ENCODE results near the gene RAB20. TPM values are rescaled to one million over a fixed set of nuclear protein-coding genes. Genes with fewer than 3 reads are reported as not detected.
"Not testable (repeated sequence)": the region's sequence is repeated elsewhere in the genome, so short reads cannot be mapped to it uniquely, and the experiment has no call there.

Gene RAB20
- total RNA-seq, 2 donors from 2014 or later = 2.4 to 3.7 TPM

GRCh38 chr13:110495881-110496280 is 65.6 kb downstream of the RAB20 start:
- no peak overlapping the region for H3K4me3 Mint-ChIP-seq
- no peaks in the 10 kb centered on the region for H3K9me3 Mint-ChIP-seq
- no peaks in the 10 kb centered on the region for H3K36me3 Mint-ChIP-seq (ENCODE audit: low read depth)
- H3K4me1 Mint-ChIP-seq = no peaks in the 10 kb centered on the region
- ATAC-seq (replicated peaks) = no peak
- H3K27ac Mint-ChIP-seq = no peak overlapping the region
- H3K27me3 Mint-ChIP-seq = peaks cover 3% of the 10 kb centered on the region

- no peaks in the 10 kb centered on the region for H3K4me1 Mint-ChIP-seq
- H3K9me3 Mint-ChIP-seq = no peaks in the 10 kb centered on the region
- no peak overlapping the region for H3K4me3 Mint-ChIP-seq
- peaks cover 3% of the 10 kb centered on the region for H3K27me3 Mint-ChIP-seq
- H3K36me3 Mint-ChIP-seq (ENCODE audit: low read depth) = no peaks in the 10 kb centered on the region
- no peak overlapping the region for H3K27ac Mint-ChIP-seq
- ATAC-seq (replicated peaks) = no peak
These were observed 66.1 kb downstream of the RAB20 start for GRCh38 chr13:110495376-110495775.

- H3K27me3 Mint-ChIP-seq = no peaks in the 10 kb centered on the region
- ATAC-seq (replicated peaks) = no peak
- no peaks in the 10 kb centered on the region for H3K9me3 Mint-ChIP-seq
- no peaks in the 10 kb centered on the region for H3K4me1 Mint-ChIP-seq
- H3K27ac Mint-ChIP-seq = no peak overlapping the region
- H3K36me3 Mint-ChIP-seq (ENCODE audit: low read depth) = no peaks in the 10 kb centered on the region
- H3K4me3 Mint-ChIP-seq = no peak overlapping the region
These were observed 67.9 kb downstream of the RAB20 start for GRCh38 chr13:110493613-110494012.

- Mint-ChIP-seq H3K27ac (no peak overlapping the region), H3K36me3 (ENCODE audit: low read depth) (no peaks in the 10 kb centered on the region), H3K4me3 (no peak overlapping the region), H3K9me3 (no peaks in the 10 kb centered on the region), H3K4me1 (no peaks in the 10 kb centered on the region), H3K27me3 (no peaks in the 10 kb centered on the region)
- no peak for ATAC-seq (replicated peaks)
These were observed 68.6 kb downstream of the RAB20 start for GRCh38 chr13:110492679-110493593.

- ATAC-seq (replicated peaks) = no peak
- no peaks in the 10 kb centered on the region for H3K9me3 Mint-ChIP-seq
- H3K36me3 Mint-ChIP-seq (ENCODE audit: low read depth) = no peaks in the 10 kb centered on the region
- H3K27ac Mint-ChIP-seq = no peak overlapping the region
- no peaks in the 10 kb centered on the region for H3K4me1 Mint-ChIP-seq
- H3K27me3 Mint-ChIP-seq = no peaks in the 10 kb centered on the region
- no peak overlapping the region for H3K4me3 Mint-ChIP-seq
These were observed 69.4 kb downstream of the RAB20 start for GRCh38 chr13:110491869-110492678.

- ATAC-seq (replicated peaks) = no peak
- no peak overlapping the region for H3K4me3 Mint-ChIP-seq
- no peak overlapping the region for H3K27ac Mint-ChIP-seq
- no peaks in the 10 kb centered on the region for H3K27me3 Mint-ChIP-seq
- no peaks in the 10 kb centered on the region for H3K9me3 Mint-ChIP-seq
- no peaks in the 10 kb centered on the region for H3K36me3 Mint-ChIP-seq (ENCODE audit: low read depth)
- no peaks in the 10 kb centered on the region for H3K4me1 Mint-ChIP-seq
These were observed 71.3 kb downstream of the RAB20 start for GRCh38 chr13:110490009-110490770.

- not testable (repeated sequence) for H3K4me3 Mint-ChIP-seq; H3K27me3 Mint-ChIP-seq; H3K9me3 Mint-ChIP-seq; H3K27ac Mint-ChIP-seq; H3K4me1 Mint-ChIP-seq; H3K36me3 Mint-ChIP-seq (ENCODE audit: low read depth); ATAC-seq (replicated peaks)
These were observed 74.6 kb downstream of the RAB20 start for GRCh38 chr13:110486880-110487279.

- H3K4me1 Mint-ChIP-seq = no peaks in the 10 kb centered on the region
- ATAC-seq (replicated peaks) = no peak
- no peaks in the 10 kb centered on the region for H3K36me3 Mint-ChIP-seq (ENCODE audit: low read depth)
- H3K9me3 Mint-ChIP-seq = no peaks in the 10 kb centered on the region
- peaks cover 7% of the 10 kb centered on the region for H3K27me3 Mint-ChIP-seq
- H3K27ac Mint-ChIP-seq = no peak overlapping the region
- H3K4me3 Mint-ChIP-seq = no peak overlapping the region
These were observed 75.3 kb downstream of the RAB20 start for GRCh38 chr13:110486061-110486715.

GRCh38 chr13:110485604-110486003 is 75.9 kb downstream of the RAB20 start:
- Mint-ChIP-seq H3K36me3 (ENCODE audit: low read depth) (no peaks in the 10 kb centered on the region), H3K27ac (no peak overlapping the region), H3K4me3 (no peak overlapping the region), H3K9me3 (no peaks in the 10 kb centered on the region), H3K27me3 (peaks cover 7% of the 10 kb centered on the region), H3K4me1 (no peaks in the 10 kb centered on the region)
- no peak for ATAC-seq (replicated peaks)

GRCh38 chr13:110484290-110485048 is 77.1 kb downstream of the RAB20 start:
- ATAC-seq (replicated peaks) = no peak
- peaks cover 7% of the 10 kb centered on the region for H3K27me3 Mint-ChIP-seq
- H3K4me1 Mint-ChIP-seq = no peaks in the 10 kb centered on the region
- H3K27ac Mint-ChIP-seq = no peak overlapping the region
- no peaks in the 10 kb centered on the region for H3K9me3 Mint-ChIP-seq
- H3K4me3 Mint-ChIP-seq = no peak overlapping the region
- no peaks in the 10 kb centered on the region for H3K36me3 Mint-ChIP-seq (ENCODE audit: low read depth)

GRCh38 chr13:110483386-110483968 is 78.0 kb downstream of the RAB20 start:
- H3K9me3 Mint-ChIP-seq = no peaks in the 10 kb centered on the region
- H3K36me3 Mint-ChIP-seq (ENCODE audit: low read depth) = no peaks in the 10 kb centered on the region
- ATAC-seq (replicated peaks) = no peak
- H3K4me3 Mint-ChIP-seq = no peak overlapping the region
- no peaks in the 10 kb centered on the region for H3K4me1 Mint-ChIP-seq
- H3K27me3 Mint-ChIP-seq = peaks cover 7% of the 10 kb centered on the region
- H3K27ac Mint-ChIP-seq = no peak overlapping the region

GRCh38 chr13:110480161-110480560 is 81.4 kb downstream of the RAB20 start:
- Mint-ChIP-seq H3K4me1 (no peaks in the 10 kb centered on the region), H3K27ac (no peak overlapping the region), H3K9me3 (no peaks in the 10 kb centered on the region), H3K27me3 (peaks cover 7% of the 10 kb centered on the region), H3K4me3 (no peak overlapping the region), H3K36me3 (ENCODE audit: low read depth) (no peaks in the 10 kb centered on the region)
- no peak for ATAC-seq (replicated peaks)

GRCh38 chr13:110479648-110480047 is 81.9 kb downstream of the RAB20 start:
- Mint-ChIP-seq H3K4me1 (no peaks in the 10 kb centered on the region), H3K27me3 (peaks cover 7% of the 10 kb centered on the region), H3K27ac (no peak overlapping the region), H3K36me3 (ENCODE audit: low read depth) (no peaks in the 10 kb centered on the region), H3K9me3 (no peaks in the 10 kb centered on the region), H3K4me3 (no peak overlapping the region)
- no peak for ATAC-seq (replicated peaks)

Measured in activated T-helper 17 cell treated with anti-CD3 and anti-CD28 coated beads, Interleukin-2, amount 50 U/mL, for 72 hours (primary cell).